HG03565 (cell line): ENCODE data around the gene P2RY2.

Experiments
- ATAC-seq: cut with Tn5 transposase; IDR thresholded peaks from one replicate; pipeline ENCODE4 v1.9.1; 2021; ENCODE audit warnings: mild to moderate bottlenecking, moderate library complexity; ENCODE audit not compliant: unreplicated experiment

P2RY2 gene

DNA sequence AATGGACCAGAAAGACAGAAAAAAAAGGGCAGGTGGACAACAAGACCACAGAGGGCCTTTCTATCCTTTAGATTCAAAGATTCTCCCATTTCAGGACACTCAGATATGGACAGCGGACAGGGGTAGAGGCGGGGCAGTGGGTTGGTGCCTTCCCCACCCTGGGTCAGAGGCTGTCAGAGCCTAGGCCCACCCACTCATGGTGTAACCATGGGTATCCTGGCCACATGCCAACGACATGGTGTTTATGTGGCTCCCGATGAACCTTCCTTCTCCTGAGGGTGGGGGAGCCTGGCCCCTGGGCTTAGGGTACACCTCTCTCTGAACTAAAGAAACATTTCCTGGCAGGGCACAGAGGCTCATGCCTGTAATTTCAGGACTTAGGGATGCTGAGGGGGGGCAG lies 14.3 kb upstream of the P2RY2 start:
- no peak for ATAC-seq

GRCh38 chr11:73204711-73205121 lies 13.4 kb upstream of the P2RY2 start:
- no peak for ATAC-seq

DNA sequence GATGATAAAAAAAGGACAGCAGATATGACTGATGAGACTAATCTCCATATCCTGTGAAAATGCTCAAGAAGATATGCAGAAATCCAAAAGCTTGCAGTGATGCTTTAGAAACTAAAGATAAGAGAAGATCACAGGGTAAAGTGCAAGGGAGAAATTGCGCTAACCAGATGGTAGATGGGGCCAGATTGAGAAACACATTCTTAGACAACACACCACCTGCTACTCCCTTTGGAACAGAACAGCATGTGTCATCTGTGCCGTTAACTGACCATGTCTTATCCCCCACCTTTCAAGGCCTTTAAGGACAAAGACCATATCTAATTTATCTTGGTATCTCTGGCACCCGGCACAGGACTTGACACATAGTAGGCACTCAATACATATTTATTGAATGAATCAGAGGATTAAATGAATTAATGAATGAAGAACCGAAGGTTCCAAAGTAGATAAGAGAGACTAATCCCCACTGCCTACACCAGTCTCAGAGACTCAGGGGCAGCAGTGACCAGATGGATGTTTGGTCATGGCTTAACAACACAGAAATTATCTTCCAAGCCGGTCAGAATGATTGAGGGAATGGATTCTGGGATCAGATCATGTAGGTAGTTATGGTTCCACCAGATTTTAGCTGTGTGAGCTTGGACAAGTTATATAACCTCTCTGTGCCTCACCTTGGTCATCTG lies 12.3 kb upstream of the P2RY2 start:
- ATAC-seq: no peak

GRCh38 chr11:73206801-73207200 lies 11.3 kb upstream of the P2RY2 start:
- ATAC-seq: no peak

DNA sequence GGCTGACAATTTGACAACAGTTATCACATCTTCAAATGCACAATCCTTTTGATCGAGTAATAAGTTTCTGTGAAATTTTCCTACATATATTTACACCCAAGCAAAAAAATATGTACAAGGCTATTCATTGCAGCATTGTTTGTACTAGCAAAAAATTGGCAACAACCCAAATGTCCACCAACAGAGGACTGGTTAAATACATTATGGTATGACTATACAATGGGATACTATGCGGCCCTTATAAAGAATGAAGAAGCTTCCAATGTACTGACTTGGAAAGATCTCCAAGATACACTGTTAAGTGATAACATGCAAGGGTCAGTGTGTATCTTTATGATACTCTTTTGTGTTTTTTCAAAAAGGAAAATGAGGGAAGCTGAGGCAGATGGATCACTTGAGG lies 8.2 kb upstream of the P2RY2 start:
- no peak for ATAC-seq

DNA sequence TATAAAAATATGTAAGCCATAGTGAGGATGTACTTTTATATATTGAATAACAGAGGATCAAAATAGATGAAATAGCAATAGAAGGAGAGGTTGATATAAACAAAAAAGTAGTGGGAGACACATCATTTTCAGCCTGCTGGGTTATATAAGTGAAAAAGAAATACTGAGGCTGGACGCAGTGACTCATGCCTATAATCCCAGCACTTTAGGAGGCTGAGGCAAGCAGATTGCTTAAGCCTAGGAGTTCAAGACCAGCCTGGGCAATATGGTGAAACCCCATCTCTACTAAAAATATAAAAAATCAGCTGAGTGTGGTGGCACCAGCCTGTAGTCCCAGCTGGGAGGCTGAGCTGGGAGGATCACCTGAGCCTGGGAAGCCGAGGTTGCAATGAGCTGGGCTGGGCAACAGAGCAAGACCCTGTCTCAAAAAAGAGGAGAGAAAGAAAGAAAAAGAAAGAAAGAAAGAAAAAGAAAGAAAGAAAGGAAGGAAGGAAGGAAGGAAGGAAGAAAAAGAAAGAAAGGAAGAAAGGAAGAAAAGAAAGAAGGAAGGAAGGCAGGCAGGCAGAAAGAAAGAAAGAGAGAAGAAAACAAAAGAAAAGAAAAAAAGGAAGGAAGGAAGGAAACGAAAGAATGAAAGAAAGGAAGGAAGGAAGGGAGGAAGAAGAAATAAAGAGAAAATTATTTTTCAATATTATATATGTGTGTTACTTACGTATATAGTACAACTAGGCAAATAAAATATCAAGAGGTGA lies 7.0 kb upstream of the P2RY2 start:
- ATAC-seq: no peak

DNA sequence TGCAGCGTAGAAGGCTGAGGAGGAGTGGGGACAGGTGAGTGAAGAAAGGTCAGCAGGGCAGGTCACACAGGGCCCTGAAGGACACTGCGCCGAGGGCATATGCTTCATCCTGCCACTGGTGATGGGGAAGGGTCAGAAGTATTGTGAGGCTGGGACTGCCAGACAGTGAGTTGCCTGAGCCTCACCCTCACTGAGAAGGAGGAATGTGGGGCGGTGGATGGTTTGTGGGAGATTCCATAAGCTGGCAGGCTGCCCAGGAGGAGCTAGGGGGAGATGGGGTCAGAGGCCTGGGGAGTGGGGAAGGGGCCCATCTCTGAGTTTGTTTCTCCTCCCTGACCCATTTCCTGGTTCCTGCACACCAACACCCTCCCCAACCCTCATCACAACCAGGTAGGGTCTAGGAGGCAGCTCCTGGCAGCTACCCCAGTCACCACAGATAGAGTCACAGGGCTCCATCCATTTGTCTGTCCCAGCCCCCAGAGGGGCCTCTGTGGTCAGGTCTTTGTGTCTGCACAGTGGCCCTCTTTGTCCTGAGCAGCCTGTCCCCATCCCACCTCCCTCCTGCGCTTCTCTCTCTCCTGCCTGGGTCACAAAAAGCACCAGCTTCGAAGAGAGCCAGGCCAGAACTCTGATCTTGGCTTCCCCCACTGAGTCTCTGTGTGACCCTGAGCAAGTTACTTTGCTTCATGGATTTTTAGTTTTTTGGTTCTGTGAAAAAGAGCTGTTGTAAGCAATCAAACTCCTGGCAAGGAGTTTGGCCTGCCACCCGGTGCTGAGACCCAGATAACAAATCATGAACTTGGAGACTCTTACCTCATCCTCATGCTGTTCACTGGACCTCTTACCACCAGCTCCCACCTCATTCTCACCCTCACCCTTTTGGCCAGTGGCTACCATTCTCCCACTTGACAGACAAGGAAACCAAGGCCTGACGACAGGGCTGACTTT lies 4.6 kb upstream of the P2RY2 start:
- no peak for ATAC-seq

DNA sequence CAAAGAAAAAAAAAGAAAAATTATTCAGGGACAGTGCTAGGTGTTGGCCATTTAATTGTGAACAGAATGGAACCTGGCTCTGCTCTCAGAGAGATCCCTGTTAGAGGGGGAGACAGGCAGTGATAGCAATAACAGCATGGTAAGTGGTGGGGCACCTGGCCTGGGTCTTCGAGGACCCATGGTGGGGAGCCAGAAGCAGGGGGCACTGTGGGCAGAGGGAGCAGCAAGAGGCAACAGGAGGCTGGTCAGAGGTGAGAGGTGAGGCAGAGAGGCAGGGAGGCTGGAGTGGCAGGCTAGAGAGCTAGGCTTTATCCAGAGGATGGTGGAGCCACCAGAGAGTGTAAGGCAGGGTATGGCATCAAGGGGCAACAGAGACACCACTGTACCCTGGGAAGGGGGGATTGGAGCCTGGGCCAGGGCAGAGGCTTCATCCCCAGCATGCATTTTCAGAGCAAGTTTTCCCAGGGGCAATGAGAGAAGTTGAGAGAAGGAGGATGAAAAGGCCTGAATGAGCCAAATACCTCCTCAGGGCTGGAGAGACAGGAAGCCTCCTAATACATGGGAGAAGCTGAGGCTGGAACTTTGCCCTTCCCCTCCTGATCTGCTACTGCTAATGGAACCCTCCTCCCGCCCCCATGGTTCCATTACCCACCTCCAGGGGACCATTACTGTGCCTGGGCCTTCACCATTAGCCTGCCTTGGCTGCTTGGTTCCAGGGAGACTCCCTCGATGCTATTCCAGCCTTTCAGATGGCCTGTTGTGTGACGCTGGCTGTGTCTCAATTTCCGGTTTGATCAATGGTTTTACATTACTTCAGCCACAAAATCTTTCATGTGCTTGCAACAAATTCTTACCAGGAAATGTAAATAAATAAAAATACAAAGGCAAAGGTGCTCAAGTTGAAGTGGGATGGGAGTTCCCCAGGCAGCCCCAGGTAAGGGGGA lies 2.6 kb upstream of the P2RY2 start:
- ATAC-seq: no peak

GRCh38 chr11:73216465-73216864 lies 1.6 kb upstream of the P2RY2 start:
- ATAC-seq: no peak

DNA sequence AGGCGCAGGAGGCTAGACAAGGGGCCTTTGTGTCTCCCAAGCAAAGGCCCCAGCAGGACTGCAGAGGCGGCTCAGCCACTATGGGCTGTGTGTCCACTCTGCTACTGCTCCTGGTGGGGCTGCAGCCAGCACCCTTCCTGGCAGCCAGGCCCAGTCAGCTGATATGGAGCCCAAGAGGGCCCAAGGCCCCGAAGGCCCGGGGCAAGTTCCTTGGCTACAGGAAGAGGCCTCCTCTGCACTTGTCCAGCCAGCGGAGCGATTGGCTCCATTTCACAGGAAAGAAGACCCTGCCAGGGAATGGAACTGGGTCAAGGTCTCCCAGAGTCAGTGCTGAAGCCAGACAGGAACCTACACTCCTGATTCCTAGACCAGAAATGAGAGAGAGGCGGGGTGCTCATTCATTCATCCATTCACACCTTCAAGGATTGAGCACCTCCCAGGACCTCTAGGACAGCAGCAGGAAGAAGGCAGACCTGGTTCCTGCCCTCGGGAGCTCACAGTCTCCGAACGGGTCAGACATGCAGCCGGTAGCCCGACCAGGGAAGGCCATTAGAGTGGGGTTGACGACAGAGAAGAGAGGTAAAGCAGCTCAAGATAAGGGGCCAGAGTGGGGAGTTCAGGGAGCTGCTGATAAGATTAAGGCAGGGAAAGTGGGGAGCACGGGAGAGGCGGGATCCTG lies 811 bp upstream of the P2RY2 start:
- ATAC-seq: no peak

DNA sequence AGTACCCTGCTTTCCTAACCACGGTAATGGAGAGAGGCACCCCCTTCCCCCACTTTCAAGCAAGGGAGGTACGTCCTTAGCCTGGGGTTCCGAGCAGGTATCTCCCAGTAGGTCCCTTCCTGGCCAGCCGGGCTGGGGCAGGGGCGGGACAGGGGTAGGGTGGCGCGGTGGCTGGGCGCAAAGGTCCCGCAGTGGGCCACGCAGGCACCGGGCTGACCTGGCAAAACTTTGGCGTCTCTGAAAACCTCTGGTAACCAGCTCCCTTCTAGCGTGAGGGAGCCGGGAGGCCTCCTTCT lies 323 bp upstream of the P2RY2 start:
- ATAC-seq: no peak

GRCh38 chr11:73218830-73219215 lies 742 bp downstream of the P2RY2 start:
- no peak for ATAC-seq

- no peak for ATAC-seq
These were observed 1.6 kb downstream of the P2RY2 start for GRCh38 chr11:73219396-73220285.

GRCh38 chr11:73221451-73221850 lies 3.4 kb downstream of the P2RY2 start:
- ATAC-seq: no peak

DNA sequence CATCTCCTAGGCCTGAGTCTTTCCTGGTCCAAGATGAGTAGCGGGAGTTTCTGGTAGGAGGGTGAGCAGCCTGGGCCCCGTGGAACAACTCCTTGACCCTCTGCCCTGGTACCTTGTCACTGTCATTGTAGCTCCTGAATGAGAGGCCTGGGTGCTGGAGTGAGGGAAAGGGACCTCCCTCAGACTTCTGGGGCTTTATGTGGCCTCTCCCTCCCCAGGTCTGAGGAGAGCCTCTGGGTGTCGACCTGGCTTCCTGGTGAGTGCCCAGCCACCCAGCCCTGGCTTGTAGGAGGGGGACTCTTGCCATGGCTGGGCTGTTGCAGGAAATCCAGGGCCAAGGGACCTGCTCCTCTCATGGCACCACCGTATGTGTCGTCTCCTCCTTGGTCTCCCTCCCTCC lies 3.9 kb downstream of the P2RY2 start:
- no peak for ATAC-seq

- no peak for ATAC-seq
These were observed 6.1 kb downstream of the P2RY2 start for GRCh38 chr11:73223998-73224730.

DNA sequence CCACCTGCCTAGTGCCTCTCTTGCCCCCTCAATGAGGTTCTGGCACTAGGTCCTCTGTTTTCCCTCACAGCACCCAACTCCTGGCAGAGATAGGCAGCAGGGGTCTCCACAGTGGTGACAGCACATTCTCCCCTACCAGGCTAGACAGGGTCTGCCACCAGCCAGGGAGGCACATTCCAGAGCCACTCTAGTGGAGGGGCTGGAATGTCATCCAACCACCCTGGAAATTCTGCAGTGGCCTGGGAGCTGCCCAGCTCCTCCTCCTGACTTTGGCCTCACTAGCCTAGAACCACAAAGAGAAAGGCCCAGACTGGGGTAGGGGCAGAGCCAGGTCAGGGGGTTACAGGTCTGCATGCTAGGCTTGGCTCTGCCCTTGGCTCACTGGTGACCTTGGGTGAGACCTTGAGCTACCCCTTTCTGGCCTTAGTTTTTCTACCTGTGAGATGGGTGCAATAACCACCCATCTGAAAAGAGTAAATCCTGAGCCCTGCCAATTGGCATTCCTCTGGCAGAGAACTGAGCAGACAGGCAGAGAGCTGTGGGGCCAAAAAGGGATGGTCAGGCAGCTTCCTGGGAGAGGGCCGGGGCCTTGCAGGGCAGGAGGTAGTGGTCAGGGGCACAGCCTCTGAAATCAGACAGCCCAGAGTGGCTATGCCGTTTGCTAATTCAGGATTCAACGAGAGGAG lies 7.1 kb downstream of the P2RY2 start:
- ATAC-seq: no peak

GRCh38 chr11:73225851-73226250 lies 7.8 kb downstream of the P2RY2 start:
- no peak for ATAC-seq
